GM10266 (cell line): ENCODE measurements around the gene GPR150.

Experiments
- DNase-seq: peaks from one replicate; pipeline ENCODE4 v3.0.0; 2012; ENCODE audit errors: extremely low spot score
- TF ChIP-seq, protein P1 (sequence below): IDR thresholded peaks from 2 replicates; pipeline ENCODE4 v1.5.1; 2012; ENCODE audit warnings: mild to moderate bottlenecking, low read depth; ENCODE audit not compliant: control insufficient read depth, insufficient read depth; ENCODE audit errors: missing control alignments

GPR150 gene

DNA sequence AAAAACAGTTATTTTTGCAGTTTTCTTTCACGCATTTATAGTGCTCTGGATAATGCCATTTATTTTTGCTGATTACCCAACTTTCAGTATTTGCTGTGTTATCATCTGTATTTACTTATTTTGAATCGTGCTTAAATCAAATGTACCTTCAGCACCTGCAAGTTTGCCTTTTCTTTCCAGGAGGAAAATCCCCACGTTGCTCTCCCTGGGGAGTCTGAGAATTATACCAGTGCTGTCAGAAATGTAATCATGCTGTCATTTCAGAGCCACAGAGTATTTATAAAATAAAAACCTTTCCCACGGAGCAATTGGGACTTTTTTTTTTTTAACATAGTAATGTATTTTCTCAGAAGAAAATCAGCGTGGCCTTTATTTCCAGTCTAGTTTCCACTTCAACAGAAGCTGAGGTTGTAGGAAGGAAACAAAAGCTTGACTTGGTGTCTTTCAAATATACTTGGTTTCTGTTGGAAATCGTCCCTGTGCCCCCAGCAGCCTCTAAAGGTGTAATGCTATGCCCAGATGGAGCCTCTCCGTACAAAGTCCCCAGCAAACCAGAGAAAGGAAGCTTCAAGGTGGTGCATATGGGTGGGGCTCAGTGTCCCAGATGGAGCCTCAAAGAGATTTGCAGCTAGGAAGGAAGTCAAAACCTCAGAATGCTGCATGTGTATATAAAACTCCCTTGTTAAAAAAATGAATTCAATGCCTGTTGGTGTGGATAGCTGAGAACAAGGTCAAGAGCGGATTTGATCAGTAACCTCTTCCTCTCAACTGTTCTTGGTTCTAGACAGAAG, 2.1 kb downstream of the GPR150 start:
- TF ChIP-seq, protein P1, sequence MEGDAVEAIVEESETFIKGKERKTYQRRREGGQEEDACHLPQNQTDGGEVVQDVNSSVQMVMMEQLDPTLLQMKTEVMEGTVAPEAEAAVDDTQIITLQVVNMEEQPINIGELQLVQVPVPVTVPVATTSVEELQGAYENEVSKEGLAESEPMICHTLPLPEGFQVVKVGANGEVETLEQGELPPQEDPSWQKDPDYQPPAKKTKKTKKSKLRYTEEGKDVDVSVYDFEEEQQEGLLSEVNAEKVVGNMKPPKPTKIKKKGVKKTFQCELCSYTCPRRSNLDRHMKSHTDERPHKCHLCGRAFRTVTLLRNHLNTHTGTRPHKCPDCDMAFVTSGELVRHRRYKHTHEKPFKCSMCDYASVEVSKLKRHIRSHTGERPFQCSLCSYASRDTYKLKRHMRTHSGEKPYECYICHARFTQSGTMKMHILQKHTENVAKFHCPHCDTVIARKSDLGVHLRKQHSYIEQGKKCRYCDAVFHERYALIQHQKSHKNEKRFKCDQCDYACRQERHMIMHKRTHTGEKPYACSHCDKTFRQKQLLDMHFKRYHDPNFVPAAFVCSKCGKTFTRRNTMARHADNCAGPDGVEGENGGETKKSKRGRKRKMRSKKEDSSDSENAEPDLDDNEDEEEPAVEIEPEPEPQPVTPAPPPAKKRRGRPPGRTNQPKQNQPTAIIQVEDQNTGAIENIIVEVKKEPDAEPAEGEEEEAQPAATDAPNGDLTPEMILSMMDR: no peak
- no peak for DNase-seq

DNA sequence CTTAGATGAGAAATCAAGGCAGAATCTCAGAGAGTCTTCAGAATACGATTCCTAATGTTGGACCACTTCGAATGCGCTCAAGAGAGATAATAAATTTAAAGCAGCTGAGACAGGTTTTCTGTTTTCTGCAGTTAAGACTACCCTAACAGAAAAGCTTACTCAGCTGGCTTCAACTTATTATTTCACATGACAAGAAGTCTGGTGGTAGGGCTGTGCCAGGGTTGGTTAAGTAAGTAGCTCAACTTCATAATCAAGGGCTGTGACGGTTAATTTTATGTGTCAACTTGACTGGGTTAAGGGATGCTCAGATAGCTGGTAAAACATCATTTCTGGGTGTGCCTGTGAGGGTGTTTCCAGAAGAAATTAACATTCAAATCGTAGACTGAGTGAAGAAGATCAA, 3.8 kb downstream of the GPR150 start:
- no peak for DNase-seq
- TF ChIP-seq, protein P1: no peak

DNA sequence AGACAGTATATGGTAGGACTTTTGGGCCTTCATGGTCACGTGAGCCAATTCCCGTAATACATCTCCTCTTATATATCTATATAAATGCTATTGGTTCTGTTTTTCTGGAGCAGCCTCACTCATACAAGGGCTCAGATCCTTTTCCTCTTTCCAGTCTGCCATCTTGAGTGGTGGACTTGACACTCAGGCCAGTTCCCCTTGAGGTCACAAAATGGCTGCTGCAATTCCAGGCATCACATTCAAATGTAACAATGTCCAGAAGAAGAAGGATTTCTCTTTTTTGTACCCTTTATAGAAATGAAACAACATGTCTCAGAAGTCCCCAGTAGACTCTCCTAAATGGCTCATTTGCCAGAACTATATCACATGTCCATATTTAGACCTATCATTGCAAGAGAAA, 4.5 kb downstream of the GPR150 start:
- DNase-seq: no peak
- TF ChIP-seq, protein P1: no peak

DNA sequence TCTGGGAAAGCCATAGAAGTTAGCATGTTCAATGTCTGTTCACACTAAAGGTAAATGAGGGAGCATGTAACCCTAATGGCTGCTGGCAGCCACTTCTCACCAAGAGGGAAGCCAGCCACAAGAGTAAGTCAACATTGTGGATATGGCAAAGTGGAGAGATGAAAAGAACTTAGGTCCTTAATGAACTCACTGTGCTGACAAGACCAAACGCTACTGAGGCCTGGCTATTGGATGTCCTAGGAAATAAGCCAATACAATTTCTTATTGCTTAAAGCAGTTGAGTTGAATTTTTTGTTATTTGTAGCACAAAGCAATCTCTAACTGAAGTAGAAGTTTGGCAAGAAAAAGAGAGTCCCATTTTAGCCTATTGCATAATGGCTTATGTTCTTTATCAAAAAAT, 6.8 kb downstream of the GPR150 start:
- TF ChIP-seq, protein P1: no peak
- DNase-seq: no peak

DNA sequence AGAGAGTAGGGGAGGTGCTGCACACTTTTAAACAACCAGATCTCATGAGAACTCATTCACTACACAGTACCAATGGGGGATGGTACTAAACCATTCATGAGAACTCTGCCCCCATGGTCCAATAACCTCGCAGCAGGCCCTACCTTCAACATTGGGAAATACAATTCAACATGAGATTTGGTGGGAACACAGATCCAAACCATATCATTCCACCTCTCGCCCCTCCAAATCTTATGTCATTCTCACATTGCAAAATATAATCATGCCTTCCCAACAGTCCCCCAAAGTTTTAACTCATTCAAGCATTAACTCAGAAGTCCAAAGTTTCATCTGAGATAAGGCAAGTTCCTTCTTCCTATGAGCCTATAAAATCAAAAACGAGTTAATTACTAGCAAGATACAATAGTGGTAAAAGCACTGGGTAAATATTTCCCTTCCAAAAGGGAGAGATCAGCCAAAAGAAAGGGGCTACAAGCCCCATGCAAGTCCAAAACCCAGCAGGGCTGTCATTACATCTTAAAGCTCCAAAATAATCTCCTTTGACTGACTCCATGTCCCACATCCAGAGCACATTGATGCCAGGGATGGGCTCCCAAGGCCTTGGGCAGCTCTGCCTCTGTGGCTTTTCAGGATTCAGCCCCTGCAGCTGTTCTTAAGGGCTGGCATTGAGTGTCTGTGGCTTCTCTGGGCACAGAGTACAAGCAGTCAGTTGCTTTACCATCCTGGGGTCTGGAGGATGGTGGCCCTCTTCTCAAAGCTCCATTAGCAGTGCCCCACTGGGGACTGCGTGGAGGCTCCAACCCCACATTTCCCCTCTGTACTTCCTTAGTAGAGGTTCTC, 8.3 kb downstream of the GPR150 start:
- DNase-seq: no peak
- TF ChIP-seq, protein P1: no peak

DNA sequence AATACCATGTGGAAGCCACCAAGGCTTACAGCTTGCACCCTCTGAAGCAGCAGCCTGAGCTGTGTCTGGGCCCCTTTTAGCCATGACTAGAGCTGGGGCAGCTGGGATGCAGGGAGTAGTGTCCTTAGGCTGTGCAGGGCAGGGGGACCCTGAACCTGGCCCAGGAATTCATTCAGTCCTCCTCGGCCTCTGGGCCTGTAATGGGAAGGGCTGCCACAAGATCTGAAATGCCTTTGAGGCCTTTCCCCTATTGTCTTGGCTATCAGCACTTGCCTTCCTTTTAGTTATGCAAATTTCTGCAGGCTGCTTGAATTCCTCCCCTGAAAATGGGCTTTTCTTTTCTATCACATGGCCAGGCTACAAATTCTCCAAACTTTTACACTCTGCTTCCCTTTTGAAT, 9.0 kb downstream of the GPR150 start:
- TF ChIP-seq, protein P1: no peak
- DNase-seq: no peak
